Activated B cell treated with CpG ODN at 0.5 μM for 24 hours (primary cell): ENCODE results near the gene DNMBP. TPM values are rescaled to one million over a fixed set of nuclear protein-coding genes. Genes with fewer than 3 reads are reported as not detected.
"Not testable (repeated sequence)": the region's sequence is repeated elsewhere in the genome, so short reads cannot be mapped to it uniquely, and the experiment has no call there.

Source experiments
- ATAC-seq: fragments of 200-7000 bp; cut with Tn5 transposase; one replicate; pipeline ENCODE4 v1.10.0; 2021; ENCODE audit warnings: low read depth, mild to moderate bottlenecking, moderate library complexity
- CTCF ChIA-PET: fragments of 350-600 bp; sonication (Branson Sonifier 250); formaldehyde crosslinking; loops from one replicate; lab custom pipeline; 2021; ENCODE audit warnings: antibody characterized with exemption; lab: Charles Lee
- POLR2A ChIA-PET: fragments of 350-600 bp; sonication (Branson Sonifier 250); formaldehyde crosslinking; loops from one replicate; lab custom pipeline; 2021; ENCODE audit warnings: antibody characterized with exemption; lab: Charles Lee
- DNase-seq: peaks from one replicate; pipeline ENCODE4 v3.0.0; 2022
- H3K27ac Mint-ChIP-seq: one replicate; pipeline ENCODE4 v1.8.0; 2020; ENCODE audit warnings: mixed read lengths
- H3K27me3 Mint-ChIP-seq: one replicate; pipeline ENCODE4 v1.8.0; 2021; ENCODE audit warnings: mixed read lengths
- H3K36me3 Mint-ChIP-seq: one replicate; pipeline ENCODE4 v1.8.0; 2021; ENCODE audit warnings: low read depth, mixed read lengths
- H3K4me1 Mint-ChIP-seq: one replicate; pipeline ENCODE4 v1.8.0; 2021; ENCODE audit warnings: mixed read lengths
- H3K4me3 Mint-ChIP-seq: one replicate; pipeline ENCODE4 v1.8.0; 2020; ENCODE audit warnings: mild to moderate bottlenecking, mixed read lengths
- H3K9me3 Mint-ChIP-seq: one replicate; pipeline ENCODE4 v1.8.0; 2020; ENCODE audit warnings: mixed read lengths
- CTCF ChIP-seq: fragments of 200-600 bp; IDR thresholded peaks from one replicate; pipeline ENCODE4 v1.8.0; 2022; ENCODE audit warnings: antibody characterized with exemption, mild to moderate bottlenecking
- intact Hi-C: fragments of 100-400 bp; cut with micrococcal nuclease; formaldehyde crosslinking; loops from one replicate; pipeline ENCODE4 v1.15.1; 2024
- total RNA-seq: library from RNA; stranded (reverse); gene quantifications from 2 replicates; pipeline ENCODE4 v1.2.3, GENCODE V29; 2022

Gene DNMBP
- total RNA-seq, 1 donor from 2014 or later: 13.1 TPM

- Mint-ChIP-seq H3K27ac (no peak overlapping the region), H3K27me3 (no peaks in the 10 kb centered on the region), H3K4me1 (peaks cover 2% of the 10 kb centered on the region), H3K4me3 (no peak overlapping the region), H3K36me3 (peaks cover 57% of the 10 kb centered on the region), H3K9me3 (no peaks in the 10 kb centered on the region)
- TF ChIP-seq CTCF: no peak
- CTCF ChIA-PET: interaction anchor here (1.9 kb wide), 1 partner anchor 77 kb away, joined by 4 read pairs; no protein-coding TSS in a partner anchor
- POLR2A ChIA-PET: interaction anchor here (0.6 kb wide), 1 partner anchor 33 kb away, joined by 5 read pairs; no protein-coding TSS in a partner anchor
- DNase-seq (no peak), ATAC-seq (no peak)
- intact Hi-C loops: no loop called here
These were observed 41.8 kb downstream of the DNMBP start for GRCh38 chr10:99967961-99968360.

DNA sequence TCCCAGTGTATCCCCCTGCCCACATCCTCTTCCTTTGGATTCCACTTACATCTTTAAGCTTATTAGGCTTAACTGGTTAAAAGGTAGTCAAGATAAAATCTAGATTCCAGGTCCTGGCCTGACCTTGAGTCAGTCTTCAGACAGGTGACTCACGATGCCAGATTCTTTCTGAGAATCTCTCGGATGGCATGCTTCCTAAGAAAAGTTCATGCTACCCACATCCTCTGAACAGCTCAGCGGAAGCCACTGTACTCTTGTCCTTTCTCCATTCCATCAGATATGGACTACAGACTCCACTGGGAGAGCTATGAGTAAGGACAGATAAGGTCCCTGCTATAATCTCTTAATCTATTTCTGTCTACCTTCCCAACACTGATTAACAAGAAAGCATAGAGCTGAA lies 43.4 kb downstream of the DNMBP start:
- Mint-ChIP-seq H3K27ac (no peak overlapping the region), H3K27me3 (no peaks in the 10 kb centered on the region), H3K36me3 (peaks cover 56% of the 10 kb centered on the region), H3K9me3 (no peaks in the 10 kb centered on the region), H3K4me1 (no peaks in the 10 kb centered on the region), H3K4me3 (no peak overlapping the region)
- POLR2A ChIA-PET: no interaction called here
- TF ChIP-seq CTCF: no peak
- ATAC-seq (no peak), DNase-seq (no peak)
- intact Hi-C loops: no loop called here
- CTCF ChIA-PET: interaction anchor here (1.9 kb wide), 1 partner anchor 79 kb away, joined by 4 read pairs; no protein-coding TSS in a partner anchor

DNA sequence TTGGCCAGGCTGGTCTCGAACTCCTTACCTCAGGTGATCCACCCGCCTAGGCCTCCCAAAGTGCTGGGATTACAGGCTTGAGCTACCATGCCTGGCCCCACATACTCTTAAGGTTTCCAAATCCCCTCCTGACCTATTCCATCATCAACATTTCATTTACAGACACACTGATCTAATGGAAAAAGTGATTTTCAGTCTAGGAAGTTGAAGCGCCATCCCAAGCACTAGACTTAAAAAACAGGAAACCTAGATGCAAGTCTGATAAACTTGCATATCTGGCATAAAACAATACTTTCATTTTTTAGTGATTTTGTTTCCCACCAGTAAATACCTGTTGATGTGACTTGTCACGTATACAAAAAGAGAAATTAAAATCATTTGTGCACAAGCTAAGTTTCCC lies 44.0 kb downstream of the DNMBP start:
- ChIA-PET CTCF (no interaction called here), POLR2A (no interaction called here)
- ATAC-seq (no peak), DNase-seq (no peak)
- Mint-ChIP-seq H3K27me3 (no peaks in the 10 kb centered on the region), H3K4me3 (no peak overlapping the region), H3K36me3 (peaks cover 52% of the 10 kb centered on the region), H3K27ac (no peak overlapping the region), H3K9me3 (no peaks in the 10 kb centered on the region), H3K4me1 (no peaks in the 10 kb centered on the region)
- intact Hi-C loops: no loop called here
- no peak for TF ChIP-seq CTCF

DNA sequence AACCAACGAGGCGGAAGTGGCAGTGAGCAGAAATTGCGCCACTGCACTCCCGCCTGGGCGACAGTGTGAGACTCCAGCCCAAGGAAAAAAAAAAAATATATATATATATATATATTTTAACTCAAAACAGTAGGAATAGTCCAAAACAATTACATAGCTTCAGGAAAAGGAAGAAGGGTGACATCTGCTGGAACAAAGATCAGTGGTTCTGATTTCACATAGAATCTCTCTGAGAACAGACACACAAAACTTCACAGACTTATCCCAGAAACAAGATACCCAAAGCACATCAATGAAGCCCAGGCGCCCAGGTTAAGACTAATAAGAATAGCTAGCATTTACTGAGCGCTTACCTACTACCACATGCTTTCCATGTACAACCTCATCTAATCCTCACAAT lies 45.0 kb downstream of the DNMBP start:
- Mint-ChIP-seq H3K9me3 (no peaks in the 10 kb centered on the region), H3K27ac (no peak overlapping the region), H3K4me3 (no peak overlapping the region), H3K36me3 (peaks cover 45% of the 10 kb centered on the region), H3K4me1 (no peaks in the 10 kb centered on the region), H3K27me3 (no peaks in the 10 kb centered on the region)
- no peak for DNase-seq
- intact Hi-C loops: no loop called here
- CTCF ChIA-PET: no interaction called here
- POLR2A ChIA-PET: no interaction called here
- ATAC-seq: no peak
- TF ChIP-seq CTCF: no peak

DNA sequence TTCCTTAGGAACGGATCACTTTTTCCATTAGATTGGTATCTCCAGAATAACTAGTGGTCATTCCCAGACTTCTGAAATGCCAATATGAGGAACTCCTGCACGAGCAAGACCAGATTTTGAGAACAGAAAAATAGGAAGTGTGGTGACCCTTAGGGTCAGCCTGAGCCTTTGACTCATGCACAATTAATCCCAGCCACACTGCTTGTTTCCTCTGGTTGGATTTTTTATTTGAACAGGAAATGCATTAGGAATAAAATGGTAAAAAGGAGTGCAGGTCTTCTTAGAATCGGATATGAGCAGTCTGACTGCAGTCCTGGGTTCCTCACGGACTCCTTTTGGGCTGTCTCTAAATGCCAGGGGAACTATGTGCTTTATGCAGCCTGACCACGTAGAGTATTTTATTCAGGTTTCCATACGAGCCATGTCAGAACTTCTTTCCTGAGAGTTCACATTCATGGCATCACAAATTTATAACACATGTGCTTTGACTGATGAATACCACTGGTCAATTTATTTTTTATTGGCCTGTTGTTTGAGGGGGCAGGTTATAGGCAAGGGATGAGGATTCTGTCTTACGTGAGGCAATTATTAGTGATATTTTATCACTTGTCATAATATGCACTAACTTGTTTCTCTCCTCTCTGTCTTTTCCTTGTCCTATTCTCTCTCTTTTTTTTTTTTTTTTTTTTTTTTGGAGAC lies 46.1 kb downstream of the DNMBP start:
- DNase-seq, H3K4me3 Mint-ChIP-seq, intact Hi-C loops, CTCF ChIA-PET, H3K27ac Mint-ChIP-seq, H3K4me1 Mint-ChIP-seq, ATAC-seq, H3K9me3 Mint-ChIP-seq, H3K27me3 Mint-ChIP-seq, POLR2A ChIA-PET: not testable (repeated sequence)
- peaks cover 38% of the 10 kb centered on the region for H3K36me3 Mint-ChIP-seq
